NCI-H1092 (cell line): Measurements from ENCODE around the gene UMPS.
"Not testable (repeated sequence)": the region's sequence is repeated elsewhere in the genome, so short reads cannot be mapped to it uniquely, and the experiment has no call there.

Source experiments
- DNase-seq: peaks from one replicate; lab custom pipeline; 2025; lab: John Stamatoyannopoulos, UW

The UMPS gene

DNA sequence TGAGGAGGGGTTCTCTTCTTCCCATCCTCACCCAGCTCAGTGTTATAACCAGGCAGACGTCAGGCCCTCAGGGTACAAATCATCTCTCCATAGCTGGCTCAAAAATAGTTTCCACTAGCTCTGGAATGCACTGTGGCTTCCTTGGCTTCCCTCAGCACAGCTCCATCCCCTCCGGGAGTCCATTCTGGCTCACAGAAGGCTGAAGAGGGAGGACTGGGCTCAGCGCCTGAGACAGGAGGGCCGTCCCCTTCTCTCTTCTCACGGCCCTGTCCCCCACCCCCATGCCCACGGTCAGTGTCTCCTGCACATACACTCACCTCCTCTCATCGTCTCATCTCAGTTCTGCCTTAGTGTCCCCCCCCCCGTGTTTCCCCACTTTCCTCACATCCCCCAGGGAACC is 50.1 kb downstream of the UMPS start:
- DNase-seq = no peak

GRCh38 chr3:124780761-124781475 is 50.7 kb downstream of the UMPS start:
- DNase-seq = no peak

- DNase-seq = no peak
Measured at GRCh38 chr3:124781476-124782376, 51.5 kb downstream of the UMPS start.

DNA sequence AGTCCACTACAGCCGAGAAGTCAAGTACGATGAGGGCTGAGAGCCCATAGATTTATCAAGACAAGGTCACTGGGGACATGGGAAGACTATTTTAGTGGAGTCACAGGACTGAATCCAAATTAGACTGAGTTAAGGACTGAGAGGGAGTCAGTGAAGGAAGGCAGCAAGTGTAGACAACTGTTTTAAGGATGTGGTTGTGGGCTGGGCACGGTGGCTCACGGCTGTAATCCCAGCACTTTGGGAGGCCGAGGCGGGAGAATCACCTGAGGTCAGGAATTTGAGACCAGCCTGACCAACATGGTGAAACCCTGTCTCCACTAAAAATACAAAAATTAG is 52.1 kb downstream of the UMPS start:
- DNase-seq = not testable (repeated sequence)

DNA sequence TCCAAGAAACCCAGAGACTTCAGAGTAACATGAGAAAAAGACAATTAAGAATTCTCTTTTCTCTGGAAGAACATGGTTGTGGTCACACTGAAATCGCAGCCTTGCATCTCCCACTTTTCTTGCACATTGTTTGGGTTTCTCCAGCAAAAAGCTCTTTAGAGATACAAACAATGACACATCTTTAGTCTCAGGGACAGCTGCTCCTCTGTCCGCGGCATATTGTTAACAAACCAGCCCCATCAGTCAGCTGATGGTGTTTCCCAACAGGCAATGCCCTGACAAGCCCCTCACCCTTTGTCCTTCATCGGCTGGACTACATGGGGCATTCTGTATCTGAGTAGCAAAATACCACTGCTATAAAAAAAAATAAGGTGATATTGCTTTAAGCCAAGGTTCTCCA is 53.4 kb downstream of the UMPS start:
- DNase-seq = no peak

GRCh38 chr3:124784686-124785382 is 54.6 kb downstream of the UMPS start:
- DNase-seq = no peak

DNA sequence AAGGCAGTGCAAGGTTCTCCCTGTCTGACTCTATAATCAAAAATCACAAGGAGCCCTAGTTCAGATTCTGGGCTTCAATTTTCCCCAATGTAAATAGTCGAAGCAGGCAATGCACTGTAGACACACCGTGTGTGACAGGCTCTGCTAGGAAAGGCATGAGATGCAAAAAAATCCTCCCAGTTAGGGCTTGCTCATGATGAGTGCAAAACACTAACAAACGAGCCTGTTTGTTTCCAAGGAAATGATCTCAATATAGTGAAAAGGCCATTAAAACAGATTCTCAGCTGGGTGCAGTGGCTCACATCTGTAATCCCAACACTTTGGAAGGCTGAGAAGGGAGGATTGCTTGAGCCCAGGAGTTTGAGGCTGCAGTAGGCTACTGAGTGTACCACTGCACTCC is 55.7 kb downstream of the UMPS start:
- no peak for DNase-seq

- no peak for DNase-seq
Measured at GRCh38 chr3:124786511-124787241, 56.4 kb downstream of the UMPS start.

GRCh38 chr3:124787476-124788195 is 57.4 kb downstream of the UMPS start:
- no peak for DNase-seq

DNA sequence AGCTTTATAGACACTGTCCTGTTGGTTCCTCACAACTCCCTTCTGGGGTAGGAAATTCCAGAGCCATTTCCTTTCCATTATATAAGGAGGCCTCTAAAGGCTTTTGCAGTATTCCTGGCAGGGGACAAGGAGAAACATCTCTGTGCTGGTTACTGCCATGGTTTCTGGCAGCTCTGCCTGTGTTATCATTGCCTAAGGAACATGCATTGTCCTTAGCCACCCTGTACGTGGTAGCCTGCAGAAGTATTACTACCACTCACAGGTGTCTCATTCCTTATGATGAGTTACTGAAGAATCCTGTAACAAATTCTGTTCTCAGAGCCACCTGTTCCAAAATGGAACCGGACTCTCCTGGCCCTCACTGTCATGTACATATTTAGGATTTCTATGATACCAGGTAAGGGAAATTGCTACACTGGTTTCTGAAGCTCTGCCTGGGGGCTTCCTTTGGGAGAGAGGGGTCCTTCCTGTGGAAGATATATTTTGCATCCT is 58.0 kb downstream of the UMPS start:
- no peak for DNase-seq

DNA sequence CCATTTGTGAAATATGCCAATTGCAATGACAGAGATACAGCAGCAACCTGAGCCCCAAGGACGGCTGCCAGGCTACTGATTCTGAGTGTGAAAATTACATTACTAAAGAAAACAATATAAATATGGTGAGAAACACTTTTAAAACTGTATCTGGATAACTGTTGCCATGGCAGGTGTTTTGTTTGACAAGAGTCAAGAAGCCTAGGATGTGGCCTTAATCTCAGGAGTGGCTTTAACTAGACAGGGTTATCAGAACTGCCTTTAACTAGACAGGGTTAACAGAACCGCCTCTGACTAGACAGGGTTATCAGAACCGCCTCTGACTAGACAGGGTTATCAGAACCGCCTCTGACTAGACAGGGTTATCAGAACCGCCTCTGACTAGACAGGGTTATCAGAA is 58.9 kb downstream of the UMPS start:
- DNase-seq = not testable (repeated sequence)

DNA sequence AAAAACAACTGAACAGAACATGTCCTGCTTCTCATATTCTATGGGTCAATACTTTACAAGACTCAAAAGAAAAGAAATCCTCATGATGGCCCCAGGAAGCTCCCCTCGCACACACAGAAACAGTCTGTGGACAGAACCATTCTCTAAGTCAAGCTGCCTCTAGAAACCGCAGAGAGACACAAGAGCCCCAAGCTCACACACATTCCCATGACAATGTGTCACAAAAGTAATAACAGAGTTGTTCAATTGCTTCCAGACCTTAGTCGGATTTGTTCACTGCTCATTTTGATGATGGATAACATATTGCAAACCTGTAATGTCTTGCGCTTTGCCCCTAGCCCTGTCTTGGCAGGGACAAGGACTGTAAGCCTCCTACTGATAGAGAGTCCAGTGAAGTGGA is 60.9 kb downstream of the UMPS start:
- no peak for DNase-seq

DNA sequence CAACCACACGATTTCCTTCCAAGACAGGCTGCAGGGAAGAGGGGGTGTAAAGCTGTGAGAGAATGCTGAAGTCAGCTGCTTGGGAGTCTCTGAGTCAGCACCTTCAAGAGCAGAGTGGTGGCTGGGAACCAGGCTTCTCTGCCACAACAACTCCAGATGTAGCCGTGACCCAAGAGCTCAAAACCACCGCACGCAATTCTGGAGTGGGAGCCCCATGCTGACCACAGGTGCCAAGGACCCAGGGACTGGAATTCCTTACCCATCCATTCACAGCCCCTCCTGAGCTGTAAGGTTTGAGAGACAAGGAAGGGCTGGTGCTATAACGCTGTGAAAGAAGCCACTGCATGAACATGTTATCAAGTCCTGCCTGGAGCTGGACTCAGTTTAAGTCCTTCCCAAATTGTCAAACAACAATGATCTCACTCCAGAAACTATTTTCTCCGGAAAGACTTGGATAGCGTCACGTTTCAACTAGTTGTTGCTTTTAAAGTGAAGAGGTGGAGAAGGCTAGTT is 61.4 kb downstream of the UMPS start:
- DNase-seq = no peak

- DNase-seq = no peak
Measured at GRCh38 chr3:124792341-124793040, 62.2 kb downstream of the UMPS start.

- DNase-seq = no peak
Measured at GRCh38 chr3:124793054-124793739, 62.9 kb downstream of the UMPS start.

GRCh38 chr3:124796477-124796876 is 66.2 kb downstream of the UMPS start:
- no peak for DNase-seq

GRCh38 chr3:124797426-124797945 is 67.2 kb downstream of the UMPS start:
- DNase-seq = no peak
